HG02870 (cell line): ENCODE results near the gene PARN.
"Not testable (repeated sequence)": the region's sequence is repeated elsewhere in the genome, so short reads cannot be mapped to it uniquely, and the experiment has no call there.

ENCODE experiments used
- ATAC-seq: cut with Tn5 transposase; IDR thresholded peaks from one replicate; pipeline ENCODE4 v1.9.1; 2021; ENCODE audit warnings: mild to moderate bottlenecking, moderate library complexity; ENCODE audit not compliant: unreplicated experiment

The PARN gene

DNA sequence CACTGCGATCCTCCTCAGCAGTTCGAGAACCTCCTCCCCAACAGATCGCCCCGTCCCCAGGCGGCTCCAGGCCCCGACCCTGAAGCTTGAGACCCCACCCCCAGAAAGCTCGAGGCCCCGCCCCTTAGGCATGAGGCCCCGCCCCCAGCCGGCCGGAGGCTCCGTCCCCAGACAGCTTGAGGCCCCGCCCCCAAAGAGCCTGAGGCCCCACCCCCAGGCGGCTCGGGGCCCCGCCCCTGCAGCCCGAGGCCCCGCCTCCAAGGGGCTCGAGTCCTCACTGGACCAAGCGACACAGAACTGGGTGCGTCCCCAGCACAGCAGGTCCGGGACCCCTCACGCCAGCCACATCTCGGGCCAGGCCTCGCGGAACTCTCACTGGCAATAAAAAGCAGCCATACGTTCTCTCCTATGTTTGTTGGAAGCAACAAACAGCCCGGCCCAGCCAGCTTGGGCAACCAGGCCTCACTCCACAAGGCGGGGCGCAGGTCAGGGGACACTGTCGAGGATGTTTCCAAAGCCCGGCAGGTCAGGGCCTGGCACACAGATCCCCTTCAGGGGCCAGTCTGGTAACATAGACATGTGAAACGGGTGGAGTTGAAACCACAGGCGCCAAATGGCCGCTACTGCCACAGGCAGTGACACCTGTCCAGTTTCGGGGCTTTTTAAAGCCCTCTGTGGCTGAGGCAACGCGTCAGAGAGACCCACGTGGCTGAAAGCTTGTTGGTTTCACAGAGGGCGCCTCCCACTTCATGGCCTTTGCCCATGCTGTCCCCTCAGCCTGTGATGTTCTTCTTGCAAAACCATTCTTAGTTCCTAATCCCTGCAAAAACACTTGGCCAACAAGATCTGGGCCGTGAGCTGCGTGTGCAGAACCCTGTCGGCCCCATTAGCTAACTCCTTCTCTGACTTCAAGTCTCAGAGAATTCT, 224.2 kb downstream of the PARN start:
- peak; percentile 93 for ATAC-seq

DNA sequence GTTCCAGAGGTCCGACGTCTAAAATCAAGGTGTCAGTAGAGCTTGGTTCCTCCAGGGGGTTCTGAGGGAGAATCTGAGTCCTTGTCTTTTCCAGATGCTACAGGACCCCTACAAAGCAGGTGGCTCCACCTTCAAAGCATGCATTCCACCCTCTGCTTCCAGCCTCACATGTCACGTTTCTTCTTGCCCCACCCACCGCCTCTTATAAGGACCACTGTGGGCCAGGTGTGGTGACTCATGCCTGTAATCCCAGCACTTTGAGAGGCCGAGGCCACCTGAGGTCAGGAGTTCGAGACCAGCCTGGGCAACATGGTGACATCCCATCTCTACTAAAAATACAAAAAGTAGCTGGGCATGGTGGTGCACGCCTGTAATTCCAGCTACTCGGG, 227.1 kb downstream of the PARN start:
- ATAC-seq: not testable (repeated sequence)

DNA sequence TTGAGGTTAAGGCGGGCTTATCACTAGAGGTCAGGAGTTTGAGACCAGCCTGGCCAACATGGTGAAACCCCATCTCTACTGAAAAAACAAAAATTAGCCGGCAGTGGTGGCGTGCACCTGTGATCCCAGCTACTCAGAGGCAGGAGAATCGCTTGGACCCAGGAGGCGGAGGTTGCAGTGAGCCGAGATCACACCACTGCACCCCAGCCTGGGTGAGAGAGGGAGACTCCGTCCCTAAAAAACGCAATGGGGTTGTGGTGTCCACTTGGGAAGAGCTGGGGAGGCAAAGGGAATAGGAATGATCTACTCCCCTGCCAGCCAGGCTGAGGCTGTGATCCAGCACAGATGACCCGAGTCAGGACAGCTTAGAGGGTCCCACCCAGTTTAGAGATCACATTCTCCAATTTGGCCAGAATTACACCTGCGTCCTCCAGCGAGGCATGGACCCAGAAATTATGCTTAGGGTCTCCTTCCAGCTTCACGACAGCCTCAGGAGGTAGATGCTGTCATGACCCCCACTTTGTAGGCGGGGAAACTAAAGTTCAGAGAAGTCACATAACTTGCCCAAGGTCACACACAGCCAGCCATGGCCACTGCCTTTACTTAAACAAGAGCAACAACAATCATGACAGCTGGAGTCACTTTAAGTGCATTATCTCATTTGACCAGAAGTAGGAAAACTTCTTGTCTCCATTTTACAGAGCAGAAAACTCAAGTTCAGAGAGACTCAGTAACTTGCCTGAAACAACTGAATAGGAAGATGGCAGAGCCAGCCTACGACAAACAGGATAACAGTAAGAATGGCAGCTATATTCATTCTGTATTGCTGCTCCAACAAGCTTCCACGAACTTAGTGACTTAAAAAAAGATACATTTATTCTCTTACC, 227.7 kb downstream of the PARN start:
- not testable (repeated sequence) for ATAC-seq

DNA sequence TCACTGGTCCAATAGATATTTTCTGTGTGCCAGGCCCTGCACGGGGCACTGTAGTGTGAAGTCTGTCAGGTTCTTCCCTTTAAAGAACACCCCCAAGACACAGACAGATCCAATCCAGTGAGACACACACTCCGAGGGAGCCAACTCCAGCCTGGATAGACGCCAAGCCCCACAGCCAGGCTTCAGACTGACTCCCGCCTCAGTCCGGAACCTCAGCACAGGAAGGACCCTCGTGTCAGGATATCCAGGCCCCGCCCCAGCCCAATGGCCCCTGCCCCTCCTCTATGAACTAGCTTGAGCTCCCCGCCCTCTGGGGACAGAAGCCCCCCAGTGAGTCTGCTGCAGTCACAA, 228.4 kb downstream of the PARN start:
- ATAC-seq: not testable (repeated sequence)

DNA sequence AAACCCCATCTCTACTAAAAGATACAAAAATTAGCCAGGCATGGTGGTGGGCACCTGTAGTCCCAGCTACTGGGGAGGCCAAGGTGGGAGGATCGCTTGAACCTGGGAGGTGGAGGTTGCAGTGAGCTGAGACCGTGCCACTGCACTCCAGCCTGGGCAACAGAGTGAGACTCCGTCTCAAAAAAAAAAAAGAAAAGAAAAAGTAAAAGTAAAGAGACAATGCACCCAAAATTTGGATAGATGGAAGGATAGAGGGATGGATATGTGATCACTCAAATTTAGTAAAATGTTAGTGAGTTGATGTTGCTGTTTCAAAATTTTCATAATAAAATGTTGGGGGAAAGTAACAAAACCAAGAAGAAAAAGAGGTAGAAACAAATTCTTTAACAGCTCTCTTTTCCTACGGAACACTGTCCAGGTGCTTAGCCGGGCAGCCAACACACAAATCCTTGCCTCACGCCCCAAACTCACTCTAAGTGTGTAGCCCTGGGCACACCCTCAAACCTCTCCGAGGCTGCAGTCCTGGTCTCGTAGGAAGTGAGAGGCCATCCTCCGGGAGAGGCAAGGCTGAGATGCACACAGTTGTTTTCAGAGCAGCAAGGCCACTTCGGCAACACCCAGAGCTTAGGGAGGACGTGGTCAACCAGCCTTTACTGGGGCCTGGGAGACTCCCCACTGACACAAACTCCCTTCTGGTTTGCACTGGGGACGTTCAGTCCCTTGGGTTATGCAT, 228.9 kb downstream of the PARN start:
- ATAC-seq: not testable (repeated sequence)

DNA sequence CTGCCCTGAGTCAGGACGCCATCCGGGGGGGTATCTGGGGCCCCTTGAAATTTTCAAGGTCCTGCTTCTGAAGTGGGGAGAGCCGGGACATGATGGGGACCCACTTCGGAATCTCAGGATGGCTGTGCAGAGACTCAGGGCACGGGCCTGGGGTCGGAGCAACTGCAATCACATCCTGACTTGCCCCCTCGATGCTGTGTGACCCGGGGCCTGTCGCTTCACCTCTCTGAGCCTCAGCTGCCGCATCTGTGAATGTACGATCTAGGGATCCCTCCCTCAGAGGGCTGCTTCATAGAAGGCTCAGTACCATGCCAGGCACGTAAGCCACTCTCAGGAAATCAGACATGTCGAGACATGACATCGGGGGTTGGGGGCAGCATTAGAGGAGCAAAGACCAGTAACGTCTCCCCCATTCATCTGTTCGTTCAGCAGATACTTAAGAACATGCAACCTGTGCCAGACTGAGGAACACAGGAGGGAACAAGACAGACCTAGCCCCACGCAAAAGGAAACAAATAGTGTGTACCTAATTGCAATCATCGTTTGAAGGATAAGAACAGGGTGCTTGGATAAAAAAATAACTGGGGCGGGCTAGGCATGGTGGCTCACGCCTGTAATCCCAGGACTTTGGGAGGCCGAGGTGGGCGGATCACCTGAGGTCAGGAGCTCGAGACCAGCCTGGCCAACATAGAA, 229.6 kb downstream of the PARN start:
- no peak for ATAC-seq

DNA sequence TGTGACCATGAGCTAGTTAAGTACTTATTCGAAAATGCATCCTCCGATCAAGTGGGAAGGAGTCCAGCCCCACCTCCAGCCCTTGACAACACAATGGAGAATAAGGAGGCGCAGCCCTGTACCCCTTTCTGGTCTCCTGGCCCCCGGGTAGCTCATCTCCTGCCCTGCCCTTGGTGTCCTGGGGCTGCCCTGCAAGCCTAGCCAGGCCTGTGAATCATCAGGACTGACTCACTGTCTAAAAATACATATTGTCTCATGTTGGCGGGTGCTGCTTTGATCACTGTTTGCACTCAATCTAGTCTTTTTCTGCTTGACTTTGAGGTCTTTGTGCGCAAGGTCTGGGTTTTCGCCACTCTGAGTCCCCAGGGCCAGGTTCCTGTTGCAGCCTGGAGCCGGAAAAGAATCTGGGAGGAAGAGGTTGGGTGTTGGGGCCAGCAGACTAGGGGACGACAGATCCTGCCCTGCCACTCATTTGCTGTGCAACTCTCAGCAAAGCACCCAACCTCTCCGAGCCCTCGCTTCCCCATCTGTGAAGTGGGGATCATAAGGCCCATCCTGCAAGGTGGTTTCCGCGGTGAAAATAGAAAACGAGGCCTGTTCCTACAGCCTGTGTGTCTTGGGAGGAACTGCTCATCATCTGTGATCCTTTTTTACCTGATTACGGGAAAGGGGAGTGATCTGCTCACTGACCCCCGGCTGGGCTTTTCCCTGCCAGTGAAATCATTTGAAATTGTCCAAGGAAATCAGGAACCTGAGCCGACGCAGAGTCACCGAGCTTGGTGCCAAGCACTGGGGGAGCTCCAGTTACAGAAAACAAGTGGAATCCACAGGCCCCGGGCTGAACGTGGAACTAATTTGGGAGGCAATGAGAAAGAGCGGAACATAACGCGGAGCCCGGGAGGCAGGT, 230.4 kb downstream of the PARN start:
- no peak for ATAC-seq

DNA sequence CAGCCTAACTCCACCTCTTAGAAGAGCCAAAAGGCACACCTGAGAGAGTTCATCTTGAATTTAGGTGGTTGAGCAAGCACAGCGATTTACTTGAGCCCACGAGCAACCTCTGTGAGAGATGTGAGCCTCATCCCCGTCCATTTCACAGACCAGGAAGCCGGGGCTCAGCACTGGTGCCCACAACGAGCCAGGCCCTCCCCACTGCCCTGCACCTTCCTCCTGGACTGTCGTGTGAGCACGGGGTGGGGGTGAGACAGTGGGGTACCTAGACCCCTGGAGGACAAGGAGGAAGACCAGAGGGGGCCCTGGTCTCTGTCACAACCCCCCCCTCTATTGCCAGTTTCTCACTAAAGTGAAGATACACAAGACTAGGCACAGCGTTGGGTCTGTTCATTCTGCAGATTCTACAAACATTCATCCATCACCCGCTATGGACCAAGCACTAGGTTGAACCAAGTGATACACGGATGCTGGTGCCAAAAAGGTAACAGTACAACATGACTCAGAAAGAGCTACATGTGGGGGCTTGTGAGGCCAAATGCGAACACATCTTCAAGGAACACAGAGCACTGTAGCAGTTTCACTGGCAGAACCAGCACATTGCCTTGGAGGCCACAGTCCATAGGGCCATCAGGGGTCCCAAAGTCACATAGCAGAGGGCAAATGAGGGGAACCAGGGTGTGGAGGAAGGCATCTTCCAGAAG, 231.9 kb downstream of the PARN start:
- no peak for ATAC-seq

DNA sequence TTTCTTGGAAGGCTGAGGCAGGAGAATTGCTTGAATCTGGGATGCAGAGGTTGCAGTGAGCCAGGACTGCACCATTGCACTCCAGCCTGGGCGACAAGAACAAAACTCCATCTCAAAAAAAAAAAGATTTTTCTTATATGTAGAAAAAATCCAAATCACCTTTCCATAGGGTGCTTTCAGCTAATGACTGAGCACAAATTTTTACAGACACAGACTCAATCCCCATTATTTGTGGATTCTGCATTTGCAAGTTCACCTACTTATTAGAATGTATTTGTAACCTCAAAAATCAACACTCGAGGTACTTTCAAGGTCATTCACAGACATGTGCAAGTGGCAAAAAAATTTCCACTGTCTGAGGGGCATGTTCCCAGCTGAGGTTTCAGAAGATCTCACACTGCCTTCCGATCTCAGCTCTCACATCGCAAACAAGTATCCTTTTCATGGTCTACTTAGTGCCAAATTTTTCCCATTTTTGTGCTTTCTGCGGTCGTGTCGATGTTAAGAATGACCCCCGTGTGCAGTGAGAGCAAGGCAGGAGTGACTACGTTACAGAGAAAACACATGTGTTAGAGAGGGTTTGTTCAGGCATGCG, 234.3 kb downstream of the PARN start:
- ATAC-seq: not testable (repeated sequence)

DNA sequence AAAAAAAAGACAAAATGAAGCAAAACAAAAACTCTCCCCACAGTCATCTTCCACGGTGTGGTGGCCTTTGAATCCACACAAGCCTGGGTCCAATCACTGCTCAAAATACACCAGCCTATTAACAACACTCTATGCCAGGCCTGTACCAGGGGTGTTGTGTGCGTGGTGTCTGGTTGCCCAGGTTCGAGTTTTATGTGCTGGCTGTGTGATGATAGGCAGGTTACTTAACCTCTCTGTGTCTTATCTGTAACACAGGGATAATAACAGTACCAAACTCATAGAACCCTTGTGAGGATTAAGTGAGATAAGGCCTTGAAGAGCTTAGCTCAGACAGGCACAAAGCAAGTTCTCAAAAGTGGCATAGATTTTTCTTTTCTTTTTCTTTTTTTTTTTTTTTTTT, 235.2 kb downstream of the PARN start:
- ATAC-seq: no peak

DNA sequence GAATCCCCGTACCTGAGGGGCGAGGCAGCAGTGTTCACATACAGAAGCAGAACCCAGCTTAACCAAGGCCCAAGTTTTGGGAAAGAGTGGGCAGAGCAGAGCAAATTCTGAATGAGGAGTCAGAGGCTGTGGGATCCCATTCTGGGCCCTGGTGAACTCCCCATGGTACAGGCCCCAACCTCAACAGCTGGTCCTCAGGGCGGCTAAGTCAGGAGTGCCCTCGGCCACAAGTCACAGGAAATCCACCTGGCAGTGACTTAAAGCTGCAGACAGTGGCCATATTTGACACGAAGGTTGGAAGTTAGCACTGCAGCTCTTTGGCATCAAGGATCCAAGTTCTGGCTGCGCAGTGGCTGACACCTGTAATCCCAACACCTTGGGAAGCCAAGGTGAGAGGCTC, 237.1 kb downstream of the PARN start:
- no peak for ATAC-seq

DNA sequence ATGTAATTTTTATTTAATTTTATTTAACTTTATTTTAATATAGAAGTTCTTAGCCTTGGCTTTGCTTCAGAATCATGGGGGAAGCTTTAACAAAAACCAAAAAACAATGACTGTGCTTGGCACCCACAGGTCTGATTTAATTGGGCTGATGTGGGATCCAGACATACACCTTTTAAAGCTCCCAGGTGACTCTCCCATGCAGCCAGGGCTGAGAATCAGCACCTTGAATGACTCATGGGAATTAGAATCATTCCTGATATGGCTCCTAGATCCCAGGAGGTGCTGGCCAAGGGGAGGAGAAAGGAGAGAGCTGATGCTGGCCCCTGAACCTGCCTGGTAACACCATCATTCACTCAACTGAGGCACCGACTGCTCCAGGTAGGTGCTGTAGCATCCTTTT, 240.7 kb downstream of the PARN start:
- ATAC-seq: no peak

DNA sequence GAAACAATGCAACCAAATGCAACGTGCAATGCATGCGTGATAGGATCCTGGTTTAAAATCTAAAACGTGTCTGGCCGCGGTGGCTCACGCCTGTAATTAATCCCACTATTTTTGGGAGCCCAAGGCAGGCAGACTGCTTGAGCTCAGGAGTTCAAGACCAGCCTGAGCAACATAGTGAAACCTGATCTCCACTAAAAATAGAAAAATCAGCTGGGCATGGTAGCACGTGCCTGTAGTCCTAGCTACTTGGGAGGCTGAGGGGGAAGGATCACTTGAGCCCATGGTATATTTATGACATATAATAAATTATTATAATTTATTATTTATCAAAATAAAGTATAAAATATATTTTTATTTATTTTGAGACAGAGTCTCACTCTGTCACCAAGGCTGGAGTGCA, 241.8 kb downstream of the PARN start:
- ATAC-seq: no peak

DNA sequence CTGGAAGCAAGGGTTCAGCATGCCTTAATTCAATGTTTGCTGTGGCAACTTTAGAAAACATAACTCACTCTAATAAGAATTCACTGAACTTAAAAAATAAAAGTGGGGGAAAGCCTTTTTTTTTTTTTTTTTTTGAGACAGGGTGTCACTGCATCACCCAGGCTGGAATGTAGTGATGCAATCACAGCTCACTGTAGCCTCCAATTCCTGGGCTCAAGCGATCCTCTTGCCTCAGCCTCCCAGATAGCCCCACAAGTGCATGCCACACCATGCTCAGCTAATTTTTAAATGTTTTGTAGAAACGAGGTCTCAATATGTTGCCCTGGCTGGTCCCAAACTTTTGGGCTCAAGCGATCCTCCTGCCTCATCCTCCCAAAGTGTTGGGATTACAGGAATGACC, 243.9 kb downstream of the PARN start:
- no peak for ATAC-seq
